HEK293 (cell line): Measurements from ENCODE around the gene PPP1R12C.

Source experiments
- FEZF1 ChIP-seq: fragments of 450-650 bp; formaldehyde crosslinking; IDR thresholded peaks from 2 replicates; pipeline ENCODE4 v1.5.1; 2016; ENCODE audit warnings: missing biosample characterization, missing genetic modification characterization
- GLI2 ChIP-seq: fragments of 450-650 bp; formaldehyde crosslinking; IDR thresholded peaks from 2 replicates; pipeline ENCODE4; 2017; ENCODE audit warnings: missing biosample characterization, missing genetic modification characterization, low read depth, borderline replicate concordance
- GLI4 ChIP-seq: fragments of 450-650 bp; formaldehyde crosslinking; IDR thresholded peaks from 2 replicates; pipeline ENCODE4 v1.5.1; 2016; ENCODE audit warnings: missing biosample characterization, missing genetic modification characterization
- GLIS2 ChIP-seq: fragments of 450-650 bp; formaldehyde crosslinking; IDR thresholded peaks from 2 replicates; pipeline ENCODE4 v1.5.1; 2016; ENCODE audit warnings: missing biosample characterization, missing genetic modification characterization
- HOXD13 ChIP-seq: sonication (generic); formaldehyde crosslinking; IDR thresholded peaks from 2 replicates; pipeline ENCODE4 v1.8.0; 2022; ENCODE audit warnings: missing genetic modification reagents, borderline replicate concordance
- IKZF3 ChIP-seq: fragments of 450-650 bp; IDR thresholded peaks from 2 replicates; pipeline ENCODE4 v1.5.0; 2018; ENCODE audit warnings: missing biosample characterization, mild to moderate bottlenecking, missing genetic modification characterization, moderate library complexity
- KLF7 ChIP-seq: fragments of 450-650 bp; formaldehyde crosslinking; IDR thresholded peaks from 2 replicates; pipeline ENCODE4 v1.5.1; 2016; ENCODE audit warnings: missing biosample characterization, missing genetic modification characterization, borderline replicate concordance
- OSR2 ChIP-seq: fragments of 450-650 bp; formaldehyde crosslinking; IDR thresholded peaks from 2 replicates; pipeline ENCODE4 v1.5.1; 2016; ENCODE audit warnings: missing biosample characterization, missing genetic modification characterization
- PRDM6 ChIP-seq: fragments of 450-650 bp; formaldehyde crosslinking; IDR thresholded peaks from 2 replicates; pipeline ENCODE4 v1.5.1; 2017; ENCODE audit warnings: missing biosample characterization, missing genetic modification characterization
- RBAK ChIP-seq: fragments of 450-650 bp; formaldehyde crosslinking; IDR thresholded peaks from 2 replicates; pipeline ENCODE4 v1.5.1; 2016; ENCODE audit warnings: missing biosample characterization, missing genetic modification characterization
- SP2 ChIP-seq: fragments of 450-650 bp; formaldehyde crosslinking; IDR thresholded peaks from 2 replicates; pipeline ENCODE4 v1.5.1; 2016; ENCODE audit warnings: missing biosample characterization, missing genetic modification characterization
- ZFHX2 ChIP-seq: fragments of 450-650 bp; formaldehyde crosslinking; conservative IDR thresholded peaks from 2 replicates; pipeline ENCODE4 v1.5.1; 2016; ENCODE audit warnings: missing biosample characterization, missing genetic modification characterization
- ZFP3 ChIP-seq: fragments of 450-650 bp; formaldehyde crosslinking; IDR thresholded peaks from 2 replicates; pipeline ENCODE4 v1.5.1; 2016; ENCODE audit warnings: low read depth, missing biosample characterization, missing genetic modification characterization
- ZFP69B ChIP-seq: fragments of 450-650 bp; formaldehyde crosslinking; IDR thresholded peaks from 2 replicates; pipeline ENCODE4 v1.5.1; 2016; ENCODE audit warnings: missing biosample characterization, missing genetic modification characterization
- ZNF121 ChIP-seq: fragments of 450-650 bp; formaldehyde crosslinking; IDR thresholded peaks from 2 replicates; pipeline ENCODE4 v1.5.1; 2016; ENCODE audit warnings: missing biosample characterization, missing genetic modification characterization
- ZNF157 ChIP-seq: fragments of 450-650 bp; formaldehyde crosslinking; IDR thresholded peaks from 2 replicates; pipeline ENCODE4 v1.5.1; 2016; ENCODE audit warnings: missing biosample characterization, missing genetic modification characterization
- ZNF174 ChIP-seq: fragments of 450-650 bp; formaldehyde crosslinking; IDR thresholded peaks from 2 replicates; pipeline ENCODE4 v1.5.0; 2017; ENCODE audit warnings: missing biosample characterization, mild to moderate bottlenecking, missing genetic modification characterization
- ZNF221 ChIP-seq: fragments of 450-650 bp; formaldehyde crosslinking; IDR thresholded peaks from 2 replicates; pipeline ENCODE4 v1.5.1; 2017; ENCODE audit warnings: missing biosample characterization, missing genetic modification characterization, borderline replicate concordance
- ZNF223 ChIP-seq: fragments of 450-650 bp; formaldehyde crosslinking; IDR thresholded peaks from 2 replicates; pipeline ENCODE4 v1.5.1; 2016; ENCODE audit warnings: missing biosample characterization, missing genetic modification characterization
- ZNF280D ChIP-seq: fragments of 450-650 bp; formaldehyde crosslinking; IDR thresholded peaks from 2 replicates; pipeline ENCODE4 v1.5.1; 2016; ENCODE audit warnings: missing biosample characterization, missing genetic modification characterization
- ZNF302 ChIP-seq: fragments of 450-650 bp; formaldehyde crosslinking; IDR thresholded peaks from 2 replicates; pipeline ENCODE4 v1.5.1; 2016; ENCODE audit warnings: missing biosample characterization, missing genetic modification characterization, low read depth
- ZNF324 ChIP-seq: fragments of 450-650 bp; formaldehyde crosslinking; IDR thresholded peaks from 2 replicates; pipeline ENCODE4 v1.5.1; 2016; ENCODE audit warnings: missing biosample characterization, missing genetic modification characterization
- ZNF391 ChIP-seq: fragments of 450-650 bp; formaldehyde crosslinking; IDR thresholded peaks from 2 replicates; pipeline ENCODE4 v1.5.1; 2016; ENCODE audit warnings: low read depth, missing biosample characterization, missing genetic modification characterization, borderline replicate concordance
- ZNF416 ChIP-seq: fragments of 450-650 bp; formaldehyde crosslinking; IDR thresholded peaks from 2 replicates; pipeline ENCODE4 v1.5.1; 2016; ENCODE audit warnings: missing biosample characterization, missing genetic modification characterization
- ZNF423 ChIP-seq: fragments of 450-650 bp; formaldehyde crosslinking; IDR thresholded peaks from 2 replicates; pipeline ENCODE4 v1.5.1; 2016; ENCODE audit warnings: missing biosample characterization, missing genetic modification characterization
- ZNF473 ChIP-seq: fragments of 450-650 bp; formaldehyde crosslinking; IDR thresholded peaks from 2 replicates; pipeline ENCODE4 v1.5.1; 2017; ENCODE audit warnings: missing biosample characterization, missing genetic modification characterization
- ZNF544 ChIP-seq: fragments of 450-650 bp; formaldehyde crosslinking; IDR thresholded peaks from 2 replicates; pipeline ENCODE4 v1.5.0; 2017; ENCODE audit warnings: missing biosample characterization, missing genetic modification characterization
- ZNF571 ChIP-seq: fragments of 450-650 bp; formaldehyde crosslinking; IDR thresholded peaks from 2 replicates; pipeline ENCODE4 v1.5.0; 2017; ENCODE audit warnings: missing biosample characterization, missing genetic modification characterization
- ZNF610 ChIP-seq: fragments of 450-650 bp; formaldehyde crosslinking; IDR thresholded peaks from 2 replicates; pipeline ENCODE4 v1.5.1; 2016; ENCODE audit warnings: missing biosample characterization, missing genetic modification characterization, borderline replicate concordance
- ZNF623 ChIP-seq: fragments of 450-650 bp; formaldehyde crosslinking; IDR thresholded peaks from 2 replicates; pipeline ENCODE4 v1.5.1; 2016; ENCODE audit warnings: missing biosample characterization, missing genetic modification characterization
- ZNF624 ChIP-seq: fragments of 450-650 bp; formaldehyde crosslinking; IDR thresholded peaks from 2 replicates; pipeline ENCODE4 v1.5.1; 2017; ENCODE audit warnings: missing biosample characterization, missing genetic modification characterization
- ZNF664 ChIP-seq: fragments of 450-650 bp; formaldehyde crosslinking; IDR thresholded peaks from 2 replicates; pipeline ENCODE4 v1.5.1; 2016; ENCODE audit warnings: missing biosample characterization, missing genetic modification characterization
- ZNF837 ChIP-seq: fragments of 450-650 bp; formaldehyde crosslinking; IDR thresholded peaks from 2 replicates; pipeline ENCODE4 v1.5.1; 2016; ENCODE audit warnings: missing biosample characterization, missing genetic modification characterization
- TF ChIP-seq, protein P1 (sequence below): fragments of 450-650 bp; formaldehyde crosslinking; IDR thresholded peaks from 2 replicates; pipeline ENCODE4 v1.5.1; 2016; ENCODE audit warnings: missing biosample characterization, missing genetic modification characterization
- TF ChIP-seq, protein P2 (sequence below): IDR thresholded peaks from 2 replicates; pipeline ENCODE4 v1.6.1; 2011; ENCODE audit warnings: mild to moderate bottlenecking, low read depth, low read length, borderline replicate concordance

The PPP1R12C gene

DNA sequence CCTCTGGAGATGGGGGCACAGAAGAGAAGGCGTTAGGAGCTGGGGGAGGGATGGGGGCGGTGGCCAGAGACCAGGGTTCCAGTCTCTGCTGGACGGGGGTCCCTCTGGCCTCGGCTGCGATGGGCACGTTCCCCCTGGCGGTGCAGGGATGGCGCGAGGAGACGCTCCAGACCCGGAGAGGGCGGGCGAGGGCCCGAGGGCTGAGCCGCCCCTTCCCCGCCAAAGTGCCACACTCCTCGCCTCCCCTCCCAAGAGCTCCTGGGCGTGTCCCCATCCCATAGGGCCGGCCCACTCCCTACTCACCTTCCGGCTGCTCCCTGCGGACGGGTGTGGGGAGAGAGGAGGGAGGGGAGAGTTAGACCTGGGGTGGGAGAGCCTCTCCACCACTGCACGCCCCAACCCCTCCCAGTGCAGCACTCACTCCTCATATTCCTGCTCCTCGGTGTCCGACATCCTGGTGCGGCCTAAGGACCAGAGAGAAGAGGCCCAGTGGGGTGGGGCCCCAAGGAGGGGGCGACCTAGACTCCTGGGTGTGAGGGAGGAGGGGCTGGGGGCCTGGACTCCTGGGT is 29.4 kb upstream of the PPP1R12C start (continued):
- TF ChIP-seq GLI4 (tag by site-specific recombination) (no peak), ZNF610 (no peak), ZNF324 (tag by site-specific recombination) (no peak), ZFHX2 (tag by site-specific recombination) (peak; percentile 87), RBAK (no peak), ZNF221 (tag by site-specific recombination) (no peak), ZNF423 (tag by site-specific recombination) (no peak), ZNF121 (no peak), GLI2 (tag by site-specific recombination) (no peak), ZNF571 (tag by site-specific recombination) (no peak), ZFP3 (tag by site-specific recombination) (no peak), ZNF624 (no peak), ZNF473 (no peak), ZNF837 (tag by site-specific recombination) (no peak), ZNF157 (tag by site-specific recombination) (no peak), OSR2 (tag by site-specific recombination) (0 out of 2 replicates have a peak, but pooled peaks have one; percentile 16), ZNF223 (tag by site-specific recombination) (no peak), KLF7 (peak; percentile 84; the same call in 1 of the 2 replicates), GLIS2 (tag by site-specific recombination) (peak; percentile 75), ZNF544 (no peak), ZNF280D (tag by site-specific recombination) (no peak), ZFP69B (tag by site-specific recombination) (no peak), ZNF391 (tag by site-specific recombination) (no peak), SP2 (tag by site-specific recombination) (peak; percentile 73), HOXD13 (CRISPR knock-in tag) (no peak), PRDM6 (tag by site-specific recombination) (no peak), ZNF416 (tag by site-specific recombination) (no peak), FEZF1 (0 out of 2 replicates have a peak, but pooled peaks have one; percentile 22), IKZF3 (tag by site-specific recombination) (peak; percentile 86), ZNF174 (no peak), ZNF302 (tag by site-specific recombination) (no peak), ZNF664 (tag by site-specific recombination) (no peak), ZNF623 (tag by site-specific recombination) (no peak)
- TF ChIP-seq, protein P1, sequence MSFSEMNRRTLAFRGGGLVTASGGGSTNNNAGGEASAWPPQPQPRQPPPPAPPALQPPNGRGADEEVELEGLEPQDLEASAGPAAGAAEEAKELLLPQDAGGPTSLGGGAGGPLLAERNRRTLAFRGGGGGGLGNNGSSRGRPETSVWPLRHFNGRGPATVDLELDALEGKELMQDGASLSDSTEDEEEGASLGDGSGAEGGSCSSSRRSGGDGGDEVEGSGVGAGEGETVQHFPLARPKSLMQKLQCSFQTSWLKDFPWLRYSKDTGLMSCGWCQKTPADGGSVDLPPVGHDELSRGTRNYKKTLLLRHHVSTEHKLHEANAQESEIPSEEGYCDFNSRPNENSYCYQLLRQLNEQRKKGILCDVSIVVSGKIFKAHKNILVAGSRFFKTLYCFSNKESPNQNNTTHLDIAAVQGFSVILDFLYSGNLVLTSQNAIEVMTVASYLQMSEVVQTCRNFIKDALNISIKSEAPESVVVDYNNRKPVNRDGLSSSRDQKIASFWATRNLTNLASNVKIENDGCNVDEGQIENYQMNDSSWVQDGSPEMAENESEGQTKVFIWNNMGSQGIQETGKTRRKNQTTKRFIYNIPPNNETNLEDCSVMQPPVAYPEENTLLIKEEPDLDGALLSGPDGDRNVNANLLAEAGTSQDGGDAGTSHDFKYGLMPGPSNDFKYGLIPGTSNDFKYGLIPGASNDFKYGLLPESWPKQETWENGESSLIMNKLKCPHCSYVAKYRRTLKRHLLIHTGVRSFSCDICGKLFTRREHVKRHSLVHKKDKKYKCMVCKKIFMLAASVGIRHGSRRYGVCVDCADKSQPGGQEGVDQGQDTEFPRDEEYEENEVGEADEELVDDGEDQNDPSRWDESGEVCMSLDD (tag by site-specific recombination): peak; percentile 64
- TF ChIP-seq, protein P2, sequence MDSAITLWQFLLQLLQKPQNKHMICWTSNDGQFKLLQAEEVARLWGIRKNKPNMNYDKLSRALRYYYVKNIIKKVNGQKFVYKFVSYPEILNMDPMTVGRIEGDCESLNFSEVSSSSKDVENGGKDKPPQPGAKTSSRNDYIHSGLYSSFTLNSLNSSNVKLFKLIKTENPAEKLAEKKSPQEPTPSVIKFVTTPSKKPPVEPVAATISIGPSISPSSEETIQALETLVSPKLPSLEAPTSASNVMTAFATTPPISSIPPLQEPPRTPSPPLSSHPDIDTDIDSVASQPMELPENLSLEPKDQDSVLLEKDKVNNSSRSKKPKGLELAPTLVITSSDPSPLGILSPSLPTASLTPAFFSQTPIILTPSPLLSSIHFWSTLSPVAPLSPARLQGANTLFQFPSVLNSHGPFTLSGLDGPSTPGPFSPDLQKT: no peak
